Smooth muscle cell (in vitro differentiated cells): ENCODE data around the gene EPG5. TPM values are rescaled to one million over a fixed set of nuclear protein-coding genes. Genes with fewer than 3 reads are reported as not detected.

Experiments used
- DNase-seq: peaks from one replicate; lab custom pipeline; 2025; ENCODE audit not compliant: unreplicated experiment; lab: John Stamatoyannopoulos, UW
- H2AFZ ChIP-seq: fragments of 200-600 bp; sonication (generic); 2 replicates; pipeline ENCODE4 v1.6.0; 2016; ENCODE audit warnings: antibody characterized with exemption, low read depth, mild to moderate bottlenecking
- H3F3A ChIP-seq: fragments of 200-600 bp; sonication (generic); 2 replicates; pipeline ENCODE4 v1.6.0; 2017; ENCODE audit warnings: antibody characterized with exemption, low read depth
- H3K27ac ChIP-seq: fragments of 200-600 bp; sonication (generic); 2 replicates; pipeline ENCODE4 v1.5.1; 2016; ENCODE audit warnings: low read depth, mild to moderate bottlenecking
- H3K27me3 ChIP-seq: fragments of 200-600 bp; sonication (generic); 2 replicates; pipeline ENCODE4 v1.6.1; 2016; ENCODE audit warnings: low read depth, mild to moderate bottlenecking
- H3K36me3 ChIP-seq: fragments of 200-600 bp; sonication (generic); 2 replicates; pipeline ENCODE4 v1.5.1; 2016; ENCODE audit warnings: low read depth
- H3K4me1 ChIP-seq: fragments of 200-600 bp; sonication (generic); 2 replicates; pipeline ENCODE4 v1.5.1; 2016; ENCODE audit warnings: low read depth
- H3K4me2 ChIP-seq: fragments of 200-600 bp; sonication (generic); 2 replicates; pipeline ENCODE4 v1.6.0; 2016; ENCODE audit warnings: mild to moderate bottlenecking
- H3K4me3 ChIP-seq: fragments of 200-600 bp; sonication (generic); 2 replicates; pipeline ENCODE4 v1.5.1; 2016; ENCODE audit warnings: mild to moderate bottlenecking
- H3K79me2 ChIP-seq: fragments of 200-600 bp; sonication (generic); 2 replicates; pipeline ENCODE4 v1.6.0; 2016; ENCODE audit warnings: low read depth, mild to moderate bottlenecking
- H3K9ac ChIP-seq: fragments of 200-600 bp; sonication (generic); 2 replicates; pipeline ENCODE4 v1.6.0; 2016; ENCODE audit warnings: low read depth
- H3K9me3 ChIP-seq: fragments of 200-600 bp; sonication (generic); replicated peaks from 2 replicates; pipeline ENCODE4 v1.5.1; 2016; ENCODE audit warnings: low read depth
- H4K20me1 ChIP-seq: fragments of 200-600 bp; sonication (generic); 2 replicates; pipeline ENCODE4 v1.6.0; 2016; ENCODE audit warnings: low read depth
- WGBS: methylation state at CpG from one replicate; pipeline ENCODE4 v1.1.7; 2016; ENCODE audit warnings: low lambda C conversion rate; 5-methylcytosine and 5-hydroxymethylcytosine counted together
- polyA plus RNA-seq: library from polyadenylated mRNA; unstranded; fragments of >200 nt; fragmentation: Nextera tagmentation; extraction: Ambion mirVana; gene quantifications from 2 replicates; pipeline ENCODE4 v1.2.1, GENCODE V29; 2016
- total RNA-seq: library from RNA; depleted of rRNA; stranded (reverse); fragments of >200 nt; gene quantifications from 2 replicates; pipeline ENCODE4 v1.2.3, GENCODE V29; 2014
- TF ChIP-seq, protein P1 (sequence below): fragments of 200-600 bp; sonication (generic); IDR thresholded peaks from 2 replicates; pipeline ENCODE4 v1.5.1; 2017; ENCODE audit warnings: borderline replicate concordance, mild to moderate bottlenecking, antibody characterized with exemption; ENCODE audit not compliant: insufficient read depth, poor library complexity, severe bottlenecking

Gene EPG5
- total and polyA plus RNA-seq, 2 experiments from 2014 or later: 2.7 to 20.8 TPM

DNA sequence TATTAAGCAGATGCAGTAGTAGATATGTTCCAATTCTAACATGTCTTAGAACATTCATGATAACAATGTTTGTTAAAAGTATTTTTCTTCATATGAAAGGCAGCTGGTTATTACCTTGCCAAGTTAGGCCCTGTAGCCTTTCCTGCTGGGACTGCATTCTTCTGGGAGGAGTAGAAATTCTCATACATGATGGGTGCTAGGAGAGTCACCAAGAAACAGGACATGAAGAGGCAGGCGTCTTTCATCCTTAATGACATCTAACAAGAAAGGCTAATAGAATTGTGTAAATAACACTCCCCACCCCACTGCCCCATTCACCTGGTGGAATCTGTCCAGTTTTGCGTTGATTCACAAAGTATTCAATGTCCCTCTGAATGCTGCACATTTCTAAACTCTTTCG, 24.7 kb upstream of the EPG5 start:
- no peaks in the 10 kb centered on the region for H3K79me2 ChIP-seq
- no peaks in the 10 kb centered on the region for H3K4me1 ChIP-seq
- DNase-seq: no peak
- H3K9ac ChIP-seq: no peak overlapping the region
- no peak overlapping the region for H3K4me2 ChIP-seq
- H3K36me3 ChIP-seq: no peaks in the 10 kb centered on the region
- H3F3A ChIP-seq: no peaks in the 10 kb centered on the region
- H3K27me3 ChIP-seq: no peaks in the 10 kb centered on the region
- TF ChIP-seq, protein P1, sequence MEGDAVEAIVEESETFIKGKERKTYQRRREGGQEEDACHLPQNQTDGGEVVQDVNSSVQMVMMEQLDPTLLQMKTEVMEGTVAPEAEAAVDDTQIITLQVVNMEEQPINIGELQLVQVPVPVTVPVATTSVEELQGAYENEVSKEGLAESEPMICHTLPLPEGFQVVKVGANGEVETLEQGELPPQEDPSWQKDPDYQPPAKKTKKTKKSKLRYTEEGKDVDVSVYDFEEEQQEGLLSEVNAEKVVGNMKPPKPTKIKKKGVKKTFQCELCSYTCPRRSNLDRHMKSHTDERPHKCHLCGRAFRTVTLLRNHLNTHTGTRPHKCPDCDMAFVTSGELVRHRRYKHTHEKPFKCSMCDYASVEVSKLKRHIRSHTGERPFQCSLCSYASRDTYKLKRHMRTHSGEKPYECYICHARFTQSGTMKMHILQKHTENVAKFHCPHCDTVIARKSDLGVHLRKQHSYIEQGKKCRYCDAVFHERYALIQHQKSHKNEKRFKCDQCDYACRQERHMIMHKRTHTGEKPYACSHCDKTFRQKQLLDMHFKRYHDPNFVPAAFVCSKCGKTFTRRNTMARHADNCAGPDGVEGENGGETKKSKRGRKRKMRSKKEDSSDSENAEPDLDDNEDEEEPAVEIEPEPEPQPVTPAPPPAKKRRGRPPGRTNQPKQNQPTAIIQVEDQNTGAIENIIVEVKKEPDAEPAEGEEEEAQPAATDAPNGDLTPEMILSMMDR: no peak
- 97% methylated on average over 3 of the region's 3 CpGs for WGBS
- H3K4me3 ChIP-seq: no peak overlapping the region
- H2AFZ ChIP-seq: no peak overlapping the region
- no peaks in the 10 kb centered on the region for H4K20me1 ChIP-seq
- no peak overlapping the region for H3K27ac ChIP-seq
- H3K9me3 ChIP-seq: no peaks in the 10 kb centered on the region

DNA sequence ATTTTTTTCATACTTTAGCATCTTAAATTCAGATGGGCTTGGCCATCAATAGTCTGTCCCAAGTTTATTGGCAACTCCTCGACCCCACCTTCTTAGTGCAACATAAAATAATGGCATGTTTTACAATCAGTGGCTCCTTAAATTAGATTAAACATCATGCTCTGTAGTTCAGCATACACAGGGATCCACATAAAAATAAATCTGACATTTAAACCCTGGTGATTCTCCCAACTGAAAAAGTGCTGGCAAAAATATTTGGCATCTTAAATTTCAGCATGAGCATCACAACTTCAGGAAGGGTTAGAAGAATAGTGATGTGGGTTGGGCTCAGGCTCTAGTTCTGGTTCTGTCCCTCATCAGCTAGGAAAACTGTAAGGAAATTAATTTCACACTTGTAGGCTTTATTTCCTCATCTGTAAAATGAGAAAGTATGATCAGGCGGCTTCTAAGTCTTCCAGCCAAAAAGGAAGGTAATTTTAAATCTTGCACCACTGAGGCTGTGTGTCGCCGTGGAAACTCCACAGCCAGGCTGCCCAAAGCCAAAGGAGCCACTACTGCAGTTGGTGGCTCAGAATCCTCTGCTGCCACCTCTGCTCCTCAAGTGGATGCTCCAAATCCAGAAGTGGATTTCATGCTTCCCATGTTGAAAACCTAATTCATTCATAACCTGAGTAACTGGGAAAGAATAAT, 17.6 kb upstream of the EPG5 start:
- no peaks in the 10 kb centered on the region for H3F3A ChIP-seq
- H3K4me2 ChIP-seq: no peak overlapping the region
- H3K36me3 ChIP-seq: no peaks in the 10 kb centered on the region
- H2AFZ ChIP-seq: no peak overlapping the region
- no peaks in the 10 kb centered on the region for H3K4me1 ChIP-seq
- H3K9me3 ChIP-seq: no peaks in the 10 kb centered on the region
- no peak overlapping the region for H3K9ac ChIP-seq
- no peak overlapping the region for H3K4me3 ChIP-seq
- no peak overlapping the region for H3K27ac ChIP-seq
- TF ChIP-seq, protein P1: no peak
- H3K79me2 ChIP-seq: no peaks in the 10 kb centered on the region
- WGBS: 89% methylated on average over 4 of the region's 4 CpGs
- no peaks in the 10 kb centered on the region for H3K27me3 ChIP-seq
- DNase-seq: no peak
- H4K20me1 ChIP-seq: no peaks in the 10 kb centered on the region

DNA sequence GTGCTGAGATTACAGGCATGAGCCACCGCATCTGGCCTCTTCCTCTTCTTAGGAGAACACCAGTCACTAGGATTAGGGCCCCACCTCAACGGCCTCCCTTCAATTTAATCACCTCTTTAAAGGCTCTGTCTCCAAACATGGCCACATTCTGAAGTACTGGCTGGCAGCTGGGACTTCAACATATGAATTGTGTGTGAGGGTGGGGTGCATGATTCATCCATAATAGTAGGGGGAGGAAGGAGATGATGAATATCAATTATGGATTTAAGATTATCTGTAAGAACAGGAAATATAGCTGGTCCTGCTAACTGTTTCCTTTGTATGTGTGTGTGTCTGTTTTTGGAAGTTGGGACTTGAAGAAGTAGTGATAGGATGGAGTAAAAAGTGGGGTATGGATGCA, 14.7 kb upstream of the EPG5 start:
- H2AFZ ChIP-seq: no peak overlapping the region
- H3K4me1 ChIP-seq: no peaks in the 10 kb centered on the region
- H3K27me3 ChIP-seq: no peaks in the 10 kb centered on the region
- no peak overlapping the region for H3K4me3 ChIP-seq
- H3K4me2 ChIP-seq: no peak overlapping the region
- H3F3A ChIP-seq: no peaks in the 10 kb centered on the region
- TF ChIP-seq, protein P1: no peak
- no peak for DNase-seq
- no peak overlapping the region for H3K27ac ChIP-seq
- no peaks in the 10 kb centered on the region for H3K79me2 ChIP-seq
- H3K9me3 ChIP-seq: no peaks in the 10 kb centered on the region
- WGBS: 82% methylated on average over 2 of the region's 2 CpGs
- no peaks in the 10 kb centered on the region for H3K36me3 ChIP-seq
- no peaks in the 10 kb centered on the region for H4K20me1 ChIP-seq
- no peak overlapping the region for H3K9ac ChIP-seq

DNA sequence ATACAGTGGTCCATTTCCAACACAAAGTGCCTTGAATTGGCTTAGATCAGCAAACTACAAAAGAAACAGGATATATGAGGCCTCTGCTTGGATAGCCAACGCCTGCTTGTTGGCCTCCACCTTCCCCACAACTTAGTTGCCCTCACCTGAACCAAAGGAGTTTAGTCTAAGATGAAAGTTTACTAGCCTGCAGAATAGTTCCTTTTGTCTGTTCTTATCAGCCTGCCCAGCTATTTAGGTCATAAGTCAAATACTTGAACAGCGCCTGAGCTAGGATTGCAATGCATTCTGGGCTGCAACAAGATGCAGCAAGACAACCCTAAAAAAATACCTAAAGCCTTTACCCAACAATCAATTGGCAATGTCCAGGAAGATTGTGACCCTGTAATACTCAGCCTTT, 13.1 kb upstream of the EPG5 start:
- TF ChIP-seq, protein P1: no peak
- no peak for DNase-seq
- Histone ChIP-seq H3K4me2 (no peak overlapping the region), H3K9me3 (no peaks in the 10 kb centered on the region), H3K79me2 (no peaks in the 10 kb centered on the region), H3K9ac (no peak overlapping the region), H3K4me1 (no peaks in the 10 kb centered on the region), H2AFZ (no peak overlapping the region), H3F3A (no peaks in the 10 kb centered on the region), H3K36me3 (no peaks in the 10 kb centered on the region), H3K4me3 (no peak overlapping the region), H3K27me3 (no peaks in the 10 kb centered on the region), H4K20me1 (no peaks in the 10 kb centered on the region), H3K27ac (no peak overlapping the region)
- 75% methylated on average over 2 of the region's 2 CpGs for WGBS
